ENCODE measurements around the gene TEX35.

TEX35 gene

DNA sequence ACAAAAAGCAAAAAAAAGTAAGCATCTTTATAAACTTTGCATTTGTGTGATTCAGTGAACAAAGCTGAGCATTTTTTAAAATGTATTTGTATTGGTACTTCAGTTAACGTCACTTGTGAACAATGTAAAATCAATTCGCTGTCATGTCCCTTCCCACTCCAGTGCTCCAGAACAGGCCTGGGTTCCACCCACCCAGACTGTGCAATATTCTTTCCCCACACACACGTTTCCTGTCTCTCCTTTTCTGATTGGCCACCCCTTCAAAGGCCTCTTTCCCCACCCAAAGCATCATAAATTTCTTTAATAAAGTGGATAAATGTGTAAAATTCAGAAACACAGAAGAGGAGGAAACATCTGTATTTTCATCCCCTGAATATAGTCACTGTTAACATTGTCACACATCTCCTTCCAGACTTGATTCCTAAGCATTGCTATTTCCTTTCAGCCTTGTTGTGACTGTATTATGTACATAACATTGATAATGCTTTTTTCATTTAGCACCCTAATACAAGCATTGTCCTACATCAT lies 28.1 kb upstream of the TEX35 start:
- peaks cover 5 to 10% (median 7%) of the 10 kb centered on the region in 3 donors for H3K36me3 ChIP-seq
- no peak overlapping the region for H3K4me3 ChIP-seq
- no peak for DNase-seq
- H3K27me3 ChIP-seq: no peaks in the 10 kb centered on the region
- intact Hi-C loops (cut with DNase I; ENCODE audit: low total_unique reads): no loop called here
- H3K27ac ChIP-seq: no peak overlapping the region
- peaks cover 0 to 17% (median 11%) of the 10 kb centered on the region in 4 donors for H3K4me1 ChIP-seq
- H3K9me3 ChIP-seq: no peaks in the 10 kb centered on the region
- TF ChIP-seq, protein P1, sequence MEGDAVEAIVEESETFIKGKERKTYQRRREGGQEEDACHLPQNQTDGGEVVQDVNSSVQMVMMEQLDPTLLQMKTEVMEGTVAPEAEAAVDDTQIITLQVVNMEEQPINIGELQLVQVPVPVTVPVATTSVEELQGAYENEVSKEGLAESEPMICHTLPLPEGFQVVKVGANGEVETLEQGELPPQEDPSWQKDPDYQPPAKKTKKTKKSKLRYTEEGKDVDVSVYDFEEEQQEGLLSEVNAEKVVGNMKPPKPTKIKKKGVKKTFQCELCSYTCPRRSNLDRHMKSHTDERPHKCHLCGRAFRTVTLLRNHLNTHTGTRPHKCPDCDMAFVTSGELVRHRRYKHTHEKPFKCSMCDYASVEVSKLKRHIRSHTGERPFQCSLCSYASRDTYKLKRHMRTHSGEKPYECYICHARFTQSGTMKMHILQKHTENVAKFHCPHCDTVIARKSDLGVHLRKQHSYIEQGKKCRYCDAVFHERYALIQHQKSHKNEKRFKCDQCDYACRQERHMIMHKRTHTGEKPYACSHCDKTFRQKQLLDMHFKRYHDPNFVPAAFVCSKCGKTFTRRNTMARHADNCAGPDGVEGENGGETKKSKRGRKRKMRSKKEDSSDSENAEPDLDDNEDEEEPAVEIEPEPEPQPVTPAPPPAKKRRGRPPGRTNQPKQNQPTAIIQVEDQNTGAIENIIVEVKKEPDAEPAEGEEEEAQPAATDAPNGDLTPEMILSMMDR (IDR thresholded peaks at IDR 0.05): no peak

DNA sequence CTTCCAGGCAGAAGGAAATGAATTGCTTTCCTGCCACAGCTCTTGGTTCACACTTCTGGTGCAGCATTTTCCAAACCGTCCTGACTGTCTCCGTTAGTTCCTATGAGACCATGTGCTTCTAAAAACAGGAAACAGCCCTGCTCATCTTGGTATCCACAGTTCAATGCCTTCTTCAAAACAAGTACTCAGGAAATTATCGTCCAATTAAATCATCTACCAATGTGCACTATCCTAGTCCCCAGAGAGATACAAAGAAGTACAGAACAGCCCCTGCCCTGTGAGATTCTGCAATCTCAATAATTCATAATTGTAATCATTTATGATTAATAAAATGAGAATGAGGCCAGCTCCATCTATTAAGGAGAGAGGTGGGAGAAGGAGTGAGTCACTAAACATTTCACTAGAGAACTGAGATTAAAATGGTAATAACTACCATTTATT lies 27.3 kb upstream of the TEX35 start:
- Histone ChIP-seq H3K27ac (no peak overlapping the region), H3K36me3 (peaks cover 0 to 5% (median under 1%) of the 10 kb centered on the region in 3 donors), H3K4me3 (no peak overlapping the region), H3K27me3 (no peaks in the 10 kb centered on the region), H3K4me1 (peaks cover 0 to 17% (median 11%) of the 10 kb centered on the region in 4 donors), H3K9me3 (no peaks in the 10 kb centered on the region)
- TF ChIP-seq, protein P1 (IDR thresholded peaks at IDR 0.05): no peak
- no peak for DNase-seq
- intact Hi-C loops (cut with DNase I; ENCODE audit: low total_unique reads): no loop called here

DNA sequence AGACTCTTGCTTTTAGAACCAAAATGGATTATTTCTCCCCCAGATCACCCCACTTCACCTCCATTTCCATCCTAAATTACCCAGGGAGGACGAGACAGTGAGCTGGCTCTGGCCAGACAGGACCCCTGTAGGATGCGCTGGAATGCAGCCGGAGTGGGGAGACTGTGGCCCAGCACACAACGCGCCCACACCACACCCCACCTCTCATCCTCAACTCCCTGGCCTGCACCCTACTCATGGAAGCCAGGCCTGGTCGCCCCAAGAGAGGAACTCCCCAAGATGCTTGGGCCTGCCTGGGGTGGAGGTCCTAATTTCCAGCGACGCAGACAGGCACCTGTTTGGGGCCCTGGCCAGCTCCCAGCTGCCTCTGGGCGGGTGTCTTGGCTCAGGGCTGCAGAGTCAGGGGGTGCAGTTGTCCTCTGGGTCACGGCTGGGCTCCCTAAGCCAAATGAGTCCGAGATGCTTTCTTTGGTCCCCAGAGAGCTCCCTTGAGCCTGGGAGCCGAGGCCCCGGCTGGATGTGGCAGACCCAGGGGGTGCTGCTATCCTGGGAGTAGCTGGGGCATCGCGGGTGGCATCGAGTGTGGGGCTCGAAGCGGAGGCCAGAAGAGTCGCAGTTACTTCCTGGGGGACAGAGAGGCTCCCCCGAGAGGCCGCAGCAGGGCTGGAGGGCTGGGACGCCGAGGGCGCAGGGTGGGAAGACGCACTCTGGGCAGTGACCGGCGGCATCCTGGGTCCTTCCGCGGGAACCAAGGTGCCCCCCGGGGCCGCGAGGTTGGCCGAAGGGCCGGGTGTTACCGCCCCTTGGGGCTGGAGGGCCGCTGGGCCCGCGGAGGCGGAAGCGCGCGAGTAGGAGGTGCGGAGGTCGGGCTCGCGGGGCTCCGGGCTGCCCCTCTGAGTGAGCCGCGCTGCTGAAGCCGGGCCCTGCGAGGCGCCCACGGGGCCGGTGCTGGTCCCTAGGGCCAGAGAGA lies 26.5 kb upstream of the TEX35 start:
- DNase-seq: no peak
- H3K4me3 ChIP-seq: peak overlapping the region; percentile 33 to 52
- H3K27ac ChIP-seq: no peak overlapping the region
- H3K36me3 ChIP-seq: peaks cover 0 to 5% (median 0%) of the 10 kb centered on the region in 3 donors
- intact Hi-C loops (cut with DNase I; ENCODE audit: low total_unique reads): no loop called here
- no peaks in the 10 kb centered on the region for H3K9me3 ChIP-seq
- peaks cover 0 to 17% (median 11%) of the 10 kb centered on the region in 4 donors for H3K4me1 ChIP-seq
- no peaks in the 10 kb centered on the region for H3K27me3 ChIP-seq
- TF ChIP-seq, protein P1 (IDR thresholded peaks at IDR 0.05): no peak

DNA sequence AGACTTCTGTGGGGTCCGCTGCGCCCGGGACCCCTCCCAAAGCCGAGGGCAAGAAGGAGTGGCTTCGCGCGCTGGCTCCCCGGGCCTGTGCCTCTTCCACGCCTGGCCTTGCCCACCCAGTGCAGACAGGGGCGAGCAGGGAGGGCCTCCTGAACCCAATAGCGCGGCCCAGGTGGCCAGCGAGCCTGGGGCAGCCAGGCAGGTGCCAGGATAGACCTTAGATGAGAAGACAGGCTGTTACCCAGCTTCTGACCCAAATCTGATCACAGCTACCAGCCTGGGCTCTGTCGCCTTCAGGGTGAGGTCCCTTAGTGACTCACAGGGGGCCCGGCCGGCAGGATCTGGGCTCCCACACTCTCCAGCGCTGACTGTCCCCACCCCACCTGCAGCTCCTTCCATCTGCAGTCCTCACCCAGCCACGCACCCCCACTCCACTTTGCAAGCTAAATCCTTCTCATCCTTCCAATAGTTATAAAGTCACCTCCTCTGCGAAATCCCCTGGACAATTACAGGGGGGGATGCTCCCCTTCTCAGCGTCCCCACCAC lies 25.8 kb upstream of the TEX35 start:
- DNase-seq: no peak
- Histone ChIP-seq H3K4me3 (peak overlapping the region; percentile 33 to 52), H3K36me3 (peaks cover 0 to 5% (median 0%) of the 10 kb centered on the region in 3 donors), H3K27ac (no peak overlapping the region), H3K9me3 (no peaks in the 10 kb centered on the region), H3K27me3 (no peaks in the 10 kb centered on the region), H3K4me1 (peaks cover 0 to 17% (median 11%) of the 10 kb centered on the region in 4 donors)
- TF ChIP-seq, protein P1 (IDR thresholded peaks at IDR 0.05): no peak
- intact Hi-C loops (cut with DNase I; ENCODE audit: low total_unique reads): no loop called here

DNA sequence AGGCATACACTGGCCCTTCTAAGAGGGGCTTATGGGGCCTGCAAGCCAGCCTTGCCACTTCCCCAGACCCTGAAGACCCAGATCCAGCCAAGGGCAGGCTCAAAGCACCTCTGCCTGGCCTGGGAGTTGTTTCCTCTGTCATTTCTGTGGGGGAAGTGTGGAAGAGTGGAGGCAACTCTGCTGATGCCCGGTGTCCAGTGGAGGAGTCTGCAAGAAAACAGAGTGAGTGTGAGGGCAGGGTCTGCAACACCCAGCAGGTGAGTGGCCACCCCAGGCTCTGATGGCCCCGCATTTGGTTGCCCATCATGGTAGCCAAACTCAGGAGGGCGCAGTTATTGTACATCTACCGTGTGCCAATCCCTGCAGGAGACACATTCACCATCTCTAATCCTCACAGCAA lies 24.5 kb upstream of the TEX35 start:
- Histone ChIP-seq H3K9me3 (no peaks in the 10 kb centered on the region), H3K4me1 (peaks cover 0 to 17% (median 11%) of the 10 kb centered on the region in 4 donors), H3K36me3 (peaks cover 0 to under 1% (median 0%) of the 10 kb centered on the region in 3 donors), H3K4me3 (no peak overlapping the region), H3K27ac (no peak overlapping the region), H3K27me3 (no peaks in the 10 kb centered on the region)
- TF ChIP-seq, protein P1 (IDR thresholded peaks at IDR 0.05): no peak
- intact Hi-C loops (cut with DNase I; ENCODE audit: low total_unique reads): no loop called here
- no peak for DNase-seq
